SK-N-SH (cell line): ENCODE results near the gene TFPI.

Experiments
- CTCF ChIP-seq: fragments of 200-600 bp; sonication (generic); IDR thresholded peaks from 2 replicates; pipeline ENCODE4 v1.6.1; 2017; ENCODE audit warnings: antibody characterized with exemption, mild to moderate bottlenecking, moderate library complexity
- ELF1 ChIP-seq: IDR thresholded peaks from 2 replicates; pipeline ENCODE4 v1.4.0; 2012
- EZH2phosphoT487 ChIP-seq: fragments of 200-600 bp; sonication (generic); IDR thresholded peaks from 2 replicates; pipeline ENCODE4 v1.6.1; 2017; ENCODE audit warnings: low read depth, mixed run types, mild to moderate bottlenecking, antibody characterized with exemption, moderate library complexity, borderline replicate concordance
- FOXJ3 ChIP-seq: sonication (generic); formaldehyde crosslinking; IDR thresholded peaks from 2 replicates; pipeline ENCODE4 v1.5.1; 2020; ENCODE audit warnings: mild to moderate bottlenecking, missing genetic modification reagents
- POLR2AphosphoS5 ChIP-seq: IDR thresholded peaks from 2 replicates; pipeline ENCODE4 v1.6.1; 2012; ENCODE audit warnings: low read depth, low read length
- RFX5 ChIP-seq: IDR thresholded peaks from 2 replicates; pipeline ENCODE4 v1.6.1; 2012; ENCODE audit warnings: mild to moderate bottlenecking, improper control_type of control experiment, low read length
- USF1 ChIP-seq: IDR thresholded peaks from 2 replicates; pipeline ENCODE4 v1.4.0; 2012; ENCODE audit warnings: low read depth, borderline replicate concordance
- ZBTB33 ChIP-seq: IDR thresholded peaks from 2 replicates; pipeline ENCODE4 v1.4.0; 2012; ENCODE audit warnings: low read depth, borderline replicate concordance
- TF ChIP-seq, protein P1 (sequence below): fragments of 150-350 bp; IDR thresholded peaks from 2 replicates; pipeline ENCODE4 v1.6.1; 2017; ENCODE audit warnings: antibody characterized with exemption, low read length, low read depth, borderline replicate concordance
- TF ChIP-seq, protein P2 (sequence below): IDR thresholded peaks from 2 replicates; pipeline ENCODE4 v1.6.1; 2012; ENCODE audit warnings: mild to moderate bottlenecking, low read depth, low read length, moderate library complexity

- TF ChIP-seq EZH2phosphoT487 (no peak), CTCF (no peak), RFX5 (no peak), POLR2AphosphoS5 (no peak; the same call in 1 of the 2 replicates), FOXJ3 (CRISPR knock-in tag) (no peak), ELF1 (no peak), USF1 (no peak), ZBTB33 (no peak; the same call in 1 of the 2 replicates)
- TF ChIP-seq, protein P1, sequence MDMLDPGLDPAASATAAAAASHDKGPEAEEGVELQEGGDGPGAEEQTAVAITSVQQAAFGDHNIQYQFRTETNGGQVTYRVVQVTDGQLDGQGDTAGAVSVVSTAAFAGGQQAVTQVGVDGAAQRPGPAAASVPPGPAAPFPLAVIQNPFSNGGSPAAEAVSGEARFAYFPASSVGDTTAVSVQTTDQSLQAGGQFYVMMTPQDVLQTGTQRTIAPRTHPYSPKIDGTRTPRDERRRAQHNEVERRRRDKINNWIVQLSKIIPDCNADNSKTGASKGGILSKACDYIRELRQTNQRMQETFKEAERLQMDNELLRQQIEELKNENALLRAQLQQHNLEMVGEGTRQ: no peak
- TF ChIP-seq, protein P2, sequence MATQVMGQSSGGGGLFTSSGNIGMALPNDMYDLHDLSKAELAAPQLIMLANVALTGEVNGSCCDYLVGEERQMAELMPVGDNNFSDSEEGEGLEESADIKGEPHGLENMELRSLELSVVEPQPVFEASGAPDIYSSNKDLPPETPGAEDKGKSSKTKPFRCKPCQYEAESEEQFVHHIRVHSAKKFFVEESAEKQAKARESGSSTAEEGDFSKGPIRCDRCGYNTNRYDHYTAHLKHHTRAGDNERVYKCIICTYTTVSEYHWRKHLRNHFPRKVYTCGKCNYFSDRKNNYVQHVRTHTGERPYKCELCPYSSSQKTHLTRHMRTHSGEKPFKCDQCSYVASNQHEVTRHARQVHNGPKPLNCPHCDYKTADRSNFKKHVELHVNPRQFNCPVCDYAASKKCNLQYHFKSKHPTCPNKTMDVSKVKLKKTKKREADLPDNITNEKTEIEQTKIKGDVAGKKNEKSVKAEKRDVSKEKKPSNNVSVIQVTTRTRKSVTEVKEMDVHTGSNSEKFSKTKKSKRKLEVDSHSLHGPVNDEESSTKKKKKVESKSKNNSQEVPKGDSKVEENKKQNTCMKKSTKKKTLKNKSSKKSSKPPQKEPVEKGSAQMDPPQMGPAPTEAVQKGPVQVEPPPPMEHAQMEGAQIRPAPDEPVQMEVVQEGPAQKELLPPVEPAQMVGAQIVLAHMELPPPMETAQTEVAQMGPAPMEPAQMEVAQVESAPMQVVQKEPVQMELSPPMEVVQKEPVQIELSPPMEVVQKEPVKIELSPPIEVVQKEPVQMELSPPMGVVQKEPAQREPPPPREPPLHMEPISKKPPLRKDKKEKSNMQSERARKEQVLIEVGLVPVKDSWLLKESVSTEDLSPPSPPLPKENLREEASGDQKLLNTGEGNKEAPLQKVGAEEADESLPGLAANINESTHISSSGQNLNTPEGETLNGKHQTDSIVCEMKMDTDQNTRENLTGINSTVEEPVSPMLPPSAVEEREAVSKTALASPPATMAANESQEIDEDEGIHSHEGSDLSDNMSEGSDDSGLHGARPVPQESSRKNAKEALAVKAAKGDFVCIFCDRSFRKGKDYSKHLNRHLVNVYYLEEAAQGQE: no peak
Observed at GRCh38 chr2:187547353-187547979, 6.8 kb downstream of the TFPI start.
